GM12864 (cell line): ENCODE measurements around the gene DEDD2.

Source experiments
- DNase-seq: peaks from one replicate; pipeline ENCODE4 v3.0.0-alpha.2; 2011; ENCODE audit warnings: low read depth
- H3K4me3 ChIP-seq: 2 replicates; pipeline ENCODE4 v1.5.1; 2011; ENCODE audit warnings: mild to moderate bottlenecking, low read depth, low read length, control low read depth
- CTCF ChIP-seq: IDR thresholded peaks from 2 replicates; pipeline ENCODE4 v1.5.1; 2011; ENCODE audit warnings: low read depth, mild to moderate bottlenecking, moderate library complexity, low read length, control low read depth, inconsistent platforms; ENCODE audit errors: missing control alignments

DEDD2 gene

DNA sequence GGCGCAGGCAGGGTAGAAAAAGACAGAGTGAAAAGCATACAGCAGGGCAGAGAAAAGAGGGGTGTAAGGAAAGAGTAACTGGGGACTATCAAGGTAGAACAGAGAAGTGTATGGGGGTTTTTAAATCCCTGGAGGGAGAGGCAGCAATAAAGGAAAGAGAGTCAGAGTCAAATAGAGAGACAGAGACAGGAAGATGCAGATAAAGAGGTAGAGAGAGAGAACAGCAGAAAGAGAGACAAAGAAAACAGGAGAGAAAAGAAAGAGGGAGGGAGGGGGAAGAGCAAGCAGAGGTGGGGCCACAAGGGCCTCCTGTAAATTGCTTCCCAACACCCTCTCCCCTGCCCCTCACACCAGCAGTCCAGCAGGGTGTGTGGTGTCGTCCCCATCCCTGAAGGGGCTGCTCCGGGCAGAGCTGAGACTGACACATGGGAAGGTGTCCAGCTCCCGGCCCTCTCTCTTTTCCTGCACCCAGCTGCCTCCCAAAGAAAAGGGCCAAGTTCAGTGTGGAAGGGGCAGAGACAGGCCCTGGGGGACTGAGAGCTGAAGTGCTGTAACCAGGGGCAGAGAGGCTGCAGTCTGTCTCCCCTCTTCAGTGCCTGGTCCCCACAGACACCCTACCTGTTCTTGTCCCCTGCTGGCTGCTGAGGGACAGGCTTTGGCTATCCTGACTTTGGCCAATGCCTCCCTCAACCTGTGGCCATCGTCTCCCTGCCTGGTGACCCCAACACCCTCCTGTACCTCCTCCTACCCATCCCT is 67.9 kb downstream of the DEDD2 start:
- TF ChIP-seq CTCF = no peak

More for the DNA sequence above, 67.9 kb downstream of the DEDD2 start:
- H3K4me3 ChIP-seq = no peak overlapping the region
- DNase-seq = no peak
